B cell (primary cell): Measurements from ENCODE around the gene DIPK1A. TPM values are rescaled to one million over a fixed set of nuclear protein-coding genes. Genes with fewer than 3 reads are reported as not detected.

Experiments used
- ATAC-seq: fragments of 200-7000 bp; cut with Tn5 transposase; one replicate; pipeline ENCODE4 v1.10.0; 2021; ENCODE audit warnings: low read depth, mild to moderate bottlenecking, moderate number of reproducible peaks, moderate library complexity
- CTCF ChIA-PET: fragments of 350-600 bp; sonication (Branson Sonifier 250); formaldehyde crosslinking; loops from one replicate; lab custom pipeline; 2021; ENCODE audit warnings: antibody characterized with exemption, inconsistent platforms; lab: Charles Lee
- POLR2A ChIA-PET: fragments of 350-600 bp; sonication (Branson Sonifier 250); formaldehyde crosslinking; loops from one replicate; lab custom pipeline; 2021; ENCODE audit warnings: antibody characterized with exemption; lab: Charles Lee
- DNase-seq: peaks from one replicate; pipeline ENCODE4 v3.0.0; 2013
- H2AFZ ChIP-seq: 2 replicates; pipeline ENCODE4 v1.6.1; 2012; ENCODE audit warnings: mild to moderate bottlenecking, low read depth, low read length; ENCODE audit not compliant: insufficient read depth, poor library complexity, severe bottlenecking
- H3K27ac ChIP-seq, 2 donors: 1 replicate in 1 of 2; 2 replicates in 1 of 2; pipeline ENCODE4 v1.5.1; 2012 to 2013; ENCODE audit warnings: low read length in 2 of 2, mild to moderate bottlenecking in 2 of 2, moderate library complexity in 1 of 2
- H3K27me3 ChIP-seq, 4 experiments: fragments of 200-600 bp in 1 of 4; sonication (generic) in 1 of 4; replicated peaks in 1 of 4; 1 replicate in 2 of 4; 2 replicates in 2 of 4; pipeline versions ENCODE4 v1.6.1 to v1.7.0; 2013 to 2016; ENCODE audit warnings: low read length in 3 of 4, mild to moderate bottlenecking in 2 of 4, mixed read lengths in 1 of 4, moderate library complexity in 1 of 4; ENCODE audit not compliant: insufficient read depth in 4 of 4, control insufficient read depth in 3 of 4; ENCODE audit errors: control extremely low read depth in 1 of 4
- H3K36me3 ChIP-seq, 2 experiments: replicated peaks in 1 of 2; 1 replicate in 1 of 2; 2 replicates in 1 of 2; pipeline versions ENCODE4 v1.6.1 to v1.7.1; 2013; ENCODE audit warnings: low read length in 1 of 2; ENCODE audit not compliant: insufficient read depth in 2 of 2, control insufficient read depth in 1 of 2; ENCODE audit errors: control extremely low read depth in 1 of 2, extremely low read depth in 1 of 2
- H3K4me1 ChIP-seq, 2 donors: fragments of 200-600 bp in 1 of 2; sonication (generic) in 1 of 2; 1 replicate in 1 of 2; 2 replicates in 1 of 2; pipeline versions ENCODE4 v1.5.1 to v1.6.1; 2013 to 2017; ENCODE audit warnings: low read length in 2 of 2; ENCODE audit not compliant: control insufficient read depth in 2 of 2, insufficient read depth in 2 of 2
- H3K4me2 ChIP-seq: replicated peaks from 2 replicates; pipeline ENCODE3; 2012; ENCODE audit warnings: mild to moderate bottlenecking, low read depth, low read length; ENCODE audit not compliant: poor library complexity, severe bottlenecking
- H3K4me3 ChIP-seq, 5 experiments: fragments of 200-600 bp in 1 of 5; sonication (generic) in 1 of 5; 1 replicate in 3 of 5; 2 replicates in 2 of 5; pipeline versions ENCODE4 v1.5.1 to v1.7.0; 2011 to 2016; ENCODE audit warnings: low read length in 4 of 5, mild to moderate bottlenecking in 4 of 5, low read depth in 2 of 5, control low read depth in 1 of 5, moderate library complexity in 1 of 5; ENCODE audit not compliant: insufficient read depth in 1 of 5; ENCODE audit errors: control extremely low read depth in 1 of 5, extremely low read depth in 1 of 5
- H3K79me2 ChIP-seq: fragments of 200-600 bp; sonication (generic); one replicate; pipeline ENCODE4 v1.6.0; 2016; ENCODE audit warnings: low read length; ENCODE audit not compliant: control insufficient read depth, insufficient read depth
- H3K9ac ChIP-seq: fragments of 200-600 bp; sonication (generic); 2 replicates; pipeline ENCODE4 v1.6.1; 2017; ENCODE audit warnings: mild to moderate bottlenecking, low read length, moderate library complexity
- H3K9me3 ChIP-seq, 3 donors: one replicate each; pipeline versions ENCODE4 v1.6.1 to v1.7.1; 2013; ENCODE audit warnings: low read length in 2 of 3; ENCODE audit not compliant: control insufficient read depth in 2 of 3, insufficient read depth in 1 of 3; ENCODE audit errors: control extremely low read depth in 1 of 3
- H4K20me1 ChIP-seq: 2 replicates; pipeline ENCODE4 v1.6.0; 2012; ENCODE audit warnings: mild to moderate bottlenecking, low read length; ENCODE audit not compliant: insufficient read depth, control insufficient read depth, poor library complexity, severe bottlenecking
- H3K27ac Mint-ChIP-seq: one replicate; pipeline ENCODE4 v1.8.0; 2021; ENCODE audit warnings: mixed read lengths
- H3K27me3 Mint-ChIP-seq: one replicate; pipeline ENCODE4 v1.8.0; 2021; ENCODE audit warnings: mixed read lengths
- H3K4me1 Mint-ChIP-seq: one replicate; pipeline ENCODE4 v1.8.0; 2021; ENCODE audit warnings: mixed read lengths
- H3K4me3 Mint-ChIP-seq: one replicate; pipeline ENCODE4 v1.8.0; 2021; ENCODE audit warnings: mixed read lengths
- H3K9me3 Mint-ChIP-seq: one replicate; pipeline ENCODE4 v1.8.0; 2022; ENCODE audit warnings: mixed read lengths; ENCODE audit not compliant: insufficient read depth
- CTCF ChIP-seq: fragments of 200-600 bp; IDR thresholded peaks from one replicate; pipeline ENCODE4 v1.8.0; 2022; ENCODE audit warnings: antibody characterized with exemption, mild to moderate bottlenecking
- EZH2 ChIP-seq: IDR thresholded peaks from 2 replicates; pipeline ENCODE4 v1.6.1; 2012; ENCODE audit warnings: borderline replicate concordance, low read depth, mild to moderate bottlenecking, moderate library complexity, low read length; ENCODE audit not compliant: insufficient read depth, poor library complexity, severe bottlenecking
- WGBS: methylation state at CpG from one replicate; pipeline ENCODE4 v1.1.5; 2013; ENCODE audit warnings: missing lambda C conversion rate; ENCODE audit not compliant: insufficient coverage; 5-methylcytosine and 5-hydroxymethylcytosine counted together
- intact Hi-C: fragments of 100-400 bp; cut with micrococcal nuclease; formaldehyde crosslinking; loops from one replicate; pipeline ENCODE4 v1.10.0; 2022
- polyA plus RNA-seq: library from polyadenylated mRNA; depleted of rRNA; stranded (reverse); fragments of >200 nt; gene quantifications from 2 replicates; pipeline ENCODE4 v1.2.3, GENCODE V29; 2012
- total RNA-seq, 2 donors: library from RNA; stranded (reverse); fragments of 120-200 nt in 1 of 2; gene quantifications; 1 replicate in 1 of 2; 2 replicates in 1 of 2; pipeline versions ENCODE4 v1.2.3 to v1.2.4, GENCODE V29; 2013 to 2022

The DIPK1A gene
- total and polyA plus RNA-seq, 2 donors (not counting 1 experiment from before 2014, with no cell fraction given): 10.7 to 22.7 TPM

GRCh38 chr1:92884195-92884594 lies 77.1 kb downstream of the DIPK1A start:
- H3K9me3 ChIP-seq: peaks cover 0 to 1% (median 0%) of the 10 kb centered on the region in 3 donors
- TF ChIP-seq CTCF (no peak), EZH2 (no peak)
- Mint-ChIP-seq H3K27me3 (no peaks in the 10 kb centered on the region), H3K27ac (peak overlapping the region; percentile 26), H3K4me3 (no peak overlapping the region), H3K9me3 (peaks cover 4% of the 10 kb centered on the region), H3K4me1 (peaks cover 54% of the 10 kb centered on the region)
- peaks cover 20 to 21% of the 10 kb centered on the region in 2 donors for H3K4me1 ChIP-seq
- peaks cover 35% of the 10 kb centered on the region for H4K20me1 ChIP-seq
- CTCF ChIA-PET: interaction anchor here (0.8 to 4.2 kb wide), 5 partner anchors 25 to 110 kb away, joined by 3 to 22 read pairs (median 11); partner anchors contain the start of gene DIPK1A
- intact Hi-C loops: no loop called here
- H3K4me3 ChIP-seq: no peak overlapping the region
- POLR2A ChIA-PET: no interaction called here
- H3K4me2 ChIP-seq: no peak overlapping the region
- H3K9ac ChIP-seq: no peak overlapping the region
- no peak for DNase-seq
- ATAC-seq: no peak
- peak overlapping the region in 1 of 2 donors; percentile 76 for H3K27ac ChIP-seq
- H3K36me3 ChIP-seq: no peaks in the 10 kb centered on the region
- H2AFZ ChIP-seq: no peak overlapping the region
- H3K27me3 ChIP-seq: no peaks in the 10 kb centered on the region
- peaks cover 75% of the 10 kb centered on the region for H3K79me2 ChIP-seq
- no CpG with 5 or more reads among the region's 1 CpG for WGBS

- H3K4me3 Mint-ChIP-seq: peak overlapping the region; percentile 40
Observed at GRCh38 chr1:92883297-92883696, 78.0 kb downstream of the DIPK1A start.

More at GRCh38 chr1:92883297-92883696, 78.0 kb downstream of the DIPK1A start:
- POLR2A ChIA-PET: interaction anchor here (0.8 kb wide), 1 partner anchor 79 kb away, joined by 3 read pairs; no protein-coding TSS in a partner anchor
- Mint-ChIP-seq H3K4me1 (peaks cover 46% of the 10 kb centered on the region), H3K9me3 (peaks cover 2% of the 10 kb centered on the region), H3K27ac (peak overlapping the region; percentile 83), H3K27me3 (no peaks in the 10 kb centered on the region)
- DNase-seq (no peak), ATAC-seq (no peak)
- Histone ChIP-seq H3K4me3 (no peak overlapping the region), H3K27me3 (no peaks in the 10 kb centered on the region), H3K79me2 (peaks cover 73% of the 10 kb centered on the region), H3K27ac (peak overlapping the region; percentile 35 to 76), H3K9ac (peak overlapping the region; percentile 8), H3K4me2 (peak overlapping the region; percentile 45), H3K9me3 (peaks cover 0 to 1% (median 0%) of the 10 kb centered on the region in 3 donors), H3K36me3 (no peaks in the 10 kb centered on the region), H3K4me1 (peaks cover 20 to 21% of the 10 kb centered on the region in 2 donors), H2AFZ (no peak overlapping the region), H4K20me1 (peaks cover 36% of the 10 kb centered on the region)
- intact Hi-C loops: no loop called here
- CTCF ChIA-PET: interaction anchor here (0.9 to 4.2 kb wide), 5 partner anchors 11 to 111 kb away, joined by 3 to 22 read pairs (median 11); partner anchors contain the start of gene DIPK1A
- TF ChIP-seq EZH2 (no peak), CTCF (no peak)
